NCI-H1694 treated with DMSO at 0.1 percent for 48 hours (cell line): ENCODE measurements around the gene KIF6.

Experiments used
- DNase-seq: peaks from one replicate; lab custom pipeline; 2025; lab: John Stamatoyannopoulos, UW

The KIF6 gene

GRCh38 chr6:39343396-39343870 is 381.8 kb downstream of the KIF6 start:
- DNase-seq, result no peak

DNA sequence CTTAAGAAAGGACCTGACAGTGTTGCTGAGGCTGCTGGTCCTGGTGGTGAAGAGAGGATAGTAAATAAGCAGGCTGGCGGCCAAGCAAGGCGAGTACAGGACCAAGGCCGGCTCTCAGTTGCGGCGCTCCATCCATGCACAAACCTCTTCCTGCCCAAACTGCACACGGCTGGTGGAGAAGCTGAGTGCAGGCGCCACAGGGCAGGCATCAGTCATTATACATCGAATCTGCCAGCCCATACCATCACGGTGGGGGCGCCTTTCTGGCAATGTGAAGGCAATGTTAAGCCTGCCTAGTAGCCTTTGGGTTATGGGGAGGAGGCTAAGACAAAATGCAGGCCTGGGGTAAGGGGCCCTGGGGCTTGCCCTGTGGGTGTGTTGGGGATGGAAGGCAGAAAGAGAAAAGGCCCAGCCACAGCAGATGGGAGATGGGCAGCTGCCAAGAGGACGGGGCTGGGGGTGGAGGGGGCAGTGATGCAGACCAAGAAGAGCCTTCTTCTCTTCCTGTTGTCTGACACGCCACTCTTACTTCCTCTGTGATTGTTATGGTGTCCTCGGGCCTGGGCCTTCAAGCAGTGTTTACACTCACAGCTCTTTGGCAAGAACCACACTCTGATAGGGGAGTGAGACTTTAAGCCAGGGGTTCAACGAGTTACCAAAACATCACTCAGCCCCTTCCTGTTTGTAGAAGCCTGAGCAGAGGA is 382.4 kb downstream of the KIF6 start:
- no peak for DNase-seq

GRCh38 chr6:39341937-39342336 is 383.3 kb downstream of the KIF6 start:
- DNase-seq, result no peak

- DNase-seq, result no peak
These were observed 383.9 kb downstream of the KIF6 start for GRCh38 chr6:39341352-39341751.

- no peak for DNase-seq
These were observed 385.2 kb downstream of the KIF6 start for GRCh38 chr6:39339868-39340550.

DNA sequence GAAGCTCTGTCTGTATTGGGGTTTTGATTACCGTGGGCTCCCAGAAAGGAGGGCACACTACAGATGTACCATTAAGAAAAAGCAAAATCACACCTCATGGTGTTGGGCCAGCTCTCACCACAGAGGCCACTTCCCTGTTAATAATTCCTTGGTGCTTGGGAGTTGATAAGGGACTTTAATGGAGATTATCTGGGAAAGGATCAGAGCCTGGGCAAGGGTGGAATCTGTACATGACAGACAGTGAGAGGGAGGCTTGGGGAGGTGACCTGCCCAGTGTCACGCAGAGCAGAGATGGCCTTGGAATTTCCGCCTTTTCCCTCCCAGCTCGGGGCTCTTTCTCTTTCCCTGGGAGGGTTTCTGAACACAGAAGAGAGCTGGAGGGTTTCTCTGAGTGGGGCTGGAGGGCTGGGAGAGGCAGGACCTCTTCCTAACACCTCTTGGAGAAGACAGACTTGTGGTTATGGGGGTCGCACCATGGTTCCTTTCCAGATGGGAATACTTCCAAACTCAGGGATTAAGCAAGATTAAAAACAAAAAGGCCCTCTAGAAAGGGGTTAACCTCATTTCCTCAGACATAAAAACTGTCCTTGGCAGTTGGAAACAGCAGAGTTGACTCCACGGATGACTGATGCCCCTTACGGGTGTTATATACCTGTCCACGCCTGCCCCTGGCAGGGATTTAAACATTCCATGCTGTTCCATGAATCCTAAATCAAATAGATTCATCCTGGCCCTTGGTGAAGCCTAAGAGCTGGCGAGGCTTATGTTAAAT is 385.9 kb downstream of the KIF6 start:
- DNase-seq, result no peak

- no peak for DNase-seq
These were observed 386.8 kb downstream of the KIF6 start for GRCh38 chr6:39338397-39338796.

DNA sequence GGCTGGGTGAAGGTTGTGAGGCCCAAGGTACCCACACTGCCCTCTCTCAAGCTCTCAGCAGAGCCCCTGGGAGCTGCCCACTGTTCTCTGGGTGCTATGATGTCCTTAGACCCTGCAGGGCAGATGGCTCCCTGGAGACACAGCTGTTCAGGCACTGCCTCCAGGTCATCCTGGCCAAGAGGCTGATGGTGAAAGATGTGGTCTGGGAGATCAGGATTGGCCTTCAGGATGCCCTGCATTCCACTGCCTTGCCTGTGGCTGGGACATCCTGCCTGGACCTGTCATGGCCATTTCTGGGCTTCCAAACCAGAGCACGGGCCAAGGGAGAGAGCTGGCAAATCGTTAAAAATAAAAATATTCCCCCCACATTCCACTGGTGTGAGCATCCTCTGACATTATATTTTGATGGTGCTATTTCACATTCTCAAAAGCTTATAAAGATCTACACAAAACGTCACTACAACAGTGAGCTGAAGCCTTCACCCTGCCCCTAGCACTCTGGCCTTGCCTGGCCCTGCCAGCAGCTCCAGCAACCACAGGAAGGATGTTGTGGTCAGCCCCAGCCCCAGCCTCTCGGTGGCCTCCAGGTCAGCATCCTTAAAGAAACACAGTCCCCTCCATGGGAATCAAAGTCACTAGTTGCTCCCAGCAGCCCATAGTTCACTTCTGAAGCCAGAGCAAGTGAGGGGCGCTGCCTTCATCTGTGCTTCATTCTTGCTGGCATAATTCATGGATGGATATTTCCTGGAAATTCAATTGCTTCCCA is 389.2 kb downstream of the KIF6 start:
- no peak for DNase-seq

DNA sequence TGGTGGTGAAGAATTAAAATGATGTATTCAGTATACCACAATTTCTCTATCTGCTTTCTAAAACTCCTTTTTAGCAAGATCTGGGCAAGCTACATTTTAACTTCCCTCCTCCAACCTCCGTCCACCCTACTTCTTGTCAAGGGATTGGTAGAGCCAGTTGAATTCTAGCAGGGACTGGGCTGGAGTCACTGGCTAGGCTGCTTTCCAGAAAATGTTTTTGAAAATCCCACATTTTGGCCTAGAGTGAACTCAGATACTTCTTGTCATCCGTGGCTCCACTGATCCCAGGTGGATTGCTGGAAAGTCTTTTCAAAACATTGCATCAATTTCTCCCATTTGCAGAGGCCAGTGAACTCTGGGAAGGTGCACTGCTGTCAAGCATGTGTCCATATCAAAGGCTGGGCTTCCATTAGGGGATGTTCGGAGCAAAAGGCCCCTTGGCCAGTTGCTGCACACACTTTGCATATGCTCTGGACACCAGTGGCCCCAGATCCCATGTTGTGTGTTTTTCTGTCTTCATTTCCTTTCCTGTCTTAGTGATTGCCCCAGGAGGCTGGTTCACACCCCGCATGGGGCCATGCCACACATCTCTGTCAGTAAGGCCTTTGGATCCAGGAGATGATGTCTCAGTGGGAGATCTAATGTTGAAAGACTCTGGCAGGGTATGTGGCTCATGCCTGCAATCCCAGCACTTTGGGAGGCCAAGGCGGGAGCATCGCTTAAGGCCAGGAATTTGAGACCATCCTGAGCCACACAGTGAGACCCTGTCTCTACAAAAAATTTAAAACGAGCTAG is 391.4 kb downstream of the KIF6 start:
- DNase-seq, result no peak

DNA sequence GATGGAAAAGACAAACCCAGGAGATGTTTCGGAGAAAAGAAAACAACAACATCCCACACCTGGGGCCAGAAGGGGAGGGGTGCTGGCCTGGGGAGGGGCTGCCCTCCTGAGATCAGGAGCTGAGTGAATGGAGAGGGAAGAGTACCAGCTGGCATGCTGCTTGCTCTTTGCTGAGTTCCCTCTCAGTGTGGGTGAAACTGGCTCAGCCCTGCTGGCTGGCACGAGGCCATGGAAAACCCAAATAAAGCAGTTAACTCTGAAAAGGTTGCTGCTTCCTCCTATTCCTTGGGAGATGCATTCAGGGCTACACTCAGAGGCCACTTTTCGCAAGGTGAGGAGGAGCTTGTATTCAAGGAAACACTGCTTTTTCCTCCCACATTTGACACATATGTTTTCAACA is 394.7 kb downstream of the KIF6 start:
- DNase-seq, result peak; percentile 15

GRCh38 chr6:39330057-39330456 is 395.2 kb downstream of the KIF6 start:
- no peak for DNase-seq

DNA sequence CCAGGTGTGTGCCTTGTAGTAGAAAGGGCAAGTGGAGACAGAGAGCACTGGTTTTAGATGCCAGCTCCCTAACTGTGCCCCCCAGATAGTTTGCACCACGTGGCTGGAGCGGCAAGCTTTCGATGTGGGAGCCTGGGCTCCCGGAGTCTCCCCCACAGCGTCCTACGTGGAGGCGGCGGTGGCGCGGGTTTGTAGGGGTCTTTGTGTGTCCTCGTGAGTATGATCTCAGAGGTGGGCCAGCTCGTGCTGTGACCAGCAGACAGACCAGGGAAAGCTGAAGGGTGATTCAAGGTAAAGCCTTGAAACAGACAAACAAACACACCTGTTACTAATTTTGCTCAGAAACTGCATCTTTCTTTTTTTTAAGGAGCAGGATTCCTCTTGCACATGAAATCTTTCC is 397.1 kb downstream of the KIF6 start:
- no peak for DNase-seq

- DNase-seq, result no peak
These were observed 397.7 kb downstream of the KIF6 start for GRCh38 chr6:39327507-39327906.

GRCh38 chr6:39322306-39322850 is 402.8 kb downstream of the KIF6 start, which contains the start of gene KCNK16:
Gene KCNK16, minus strand, starts transcription at chr6:39322702. Its CDS starts 162 bp downstream, at chr6:39322540.
- DNase-seq, result no peak

- no peak for DNase-seq
These were observed 403.4 kb downstream of the KIF6 start for GRCh38 chr6:39321761-39322160.

GRCh38 chr6:39320363-39320984 is 404.7 kb downstream of the KIF6 start:
- DNase-seq, result no peak

GRCh38 chr6:39319621-39320362 is 405.4 kb downstream of the KIF6 start:
- DNase-seq, result no peak

DNA sequence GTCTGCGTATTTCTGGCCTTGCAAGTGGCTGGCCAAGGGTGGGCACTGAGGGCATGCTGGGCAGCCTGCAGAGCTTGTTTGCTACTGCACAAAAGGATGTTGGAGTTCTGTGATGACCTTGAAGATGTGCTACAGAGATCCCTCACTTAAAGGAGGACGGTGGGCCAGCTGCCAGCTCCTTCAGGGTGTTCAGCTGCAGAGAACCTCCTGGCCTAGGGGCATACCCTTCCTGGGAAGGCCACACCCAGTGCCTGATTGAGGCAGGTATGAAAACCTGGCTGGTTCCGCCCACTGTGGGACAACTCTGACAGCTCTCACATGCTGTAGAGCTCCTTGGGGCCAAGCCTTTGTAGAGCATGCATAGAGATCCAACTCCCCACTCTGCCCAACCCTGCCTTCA is 408.0 kb downstream of the KIF6 start:
- DNase-seq, result no peak

DNA sequence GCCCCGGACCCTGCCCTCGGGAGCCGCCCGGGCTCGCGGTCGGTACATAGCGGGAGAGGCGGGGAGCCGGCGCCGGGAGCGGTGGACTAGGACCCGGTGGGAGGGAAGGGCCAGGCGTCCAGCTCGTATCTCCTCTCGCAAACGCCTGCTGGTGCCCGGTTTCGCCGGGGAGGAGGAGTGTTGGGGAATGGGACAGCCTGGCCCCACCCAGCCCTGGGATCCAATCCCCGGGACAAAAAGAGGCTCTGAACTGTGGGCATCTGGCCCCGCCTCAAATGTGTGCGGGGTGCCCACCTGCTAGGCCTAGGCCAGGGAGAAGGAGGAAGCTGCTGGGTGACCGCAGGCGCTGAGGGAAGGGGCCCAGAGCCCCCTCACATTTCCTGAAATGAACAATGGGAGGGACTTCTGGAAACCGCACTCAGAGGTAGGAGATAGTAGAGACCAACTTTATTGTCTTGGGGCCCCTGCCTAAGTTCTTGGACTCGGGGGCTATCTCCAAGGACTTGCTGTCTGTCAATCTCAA is 410.9 kb downstream of the KIF6 start, which contains the start of gene KCNK17:
TSS of gene KCNK17 (minus strand) at position 147 of the 523 bp plus-strand sequence. CDS start at position 48, 99 bp downstream.
- no peak for DNase-seq
